Measurements from ENCODE around the gene FAM3C.

FAM3C gene

DNA sequence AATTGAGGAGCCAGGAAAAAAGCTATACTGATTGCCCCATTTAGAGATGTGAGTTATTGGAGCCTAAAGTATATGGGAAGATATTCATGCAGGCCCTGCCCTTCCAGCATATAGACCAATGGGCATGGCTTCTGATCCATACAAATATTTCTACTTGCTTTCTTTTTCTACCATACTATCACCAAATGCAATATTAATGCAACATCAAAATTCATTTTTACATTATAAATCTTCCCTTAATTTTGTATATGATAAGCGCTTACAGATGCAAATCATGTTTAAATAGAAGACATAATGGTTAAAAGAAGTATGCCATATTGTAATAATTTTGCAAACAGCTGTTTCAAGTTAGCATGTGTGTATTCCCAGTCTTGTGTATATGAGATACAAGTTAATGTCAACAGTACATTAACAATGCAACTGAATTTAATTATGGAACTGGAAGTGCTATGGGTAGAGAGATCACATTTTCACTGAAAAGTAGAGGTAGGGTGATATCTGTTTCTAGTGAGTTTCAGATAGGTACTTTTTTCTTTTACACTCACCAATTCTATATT, 91.9 kb downstream of the FAM3C start:
- Histone ChIP-seq H3K4me1 (ENCODE audit: control insufficient read depth in 1 of 2, insufficient read depth in 2 of 2, low read length in 2 of 2) (no peaks in the 10 kb centered on the region), H3K27ac (ENCODE audit: low read length) (no peak overlapping the region), H3K36me3 (ENCODE audit: control insufficient read depth in 1 of 2, insufficient read depth in 2 of 2, low read length in 2 of 2) (no peaks in the 10 kb centered on the region), H3K27me3 (ENCODE audit: low read depth, low read length) (no peaks in the 10 kb centered on the region), H3K9me3 (ENCODE audit: control insufficient read depth in 1 of 2, low read length in 2 of 2) (no peaks in the 10 kb centered on the region), H3K4me3 (ENCODE audit: low read depth in 1 of 2, low read length in 2 of 2) (no peak overlapping the region)

DNA sequence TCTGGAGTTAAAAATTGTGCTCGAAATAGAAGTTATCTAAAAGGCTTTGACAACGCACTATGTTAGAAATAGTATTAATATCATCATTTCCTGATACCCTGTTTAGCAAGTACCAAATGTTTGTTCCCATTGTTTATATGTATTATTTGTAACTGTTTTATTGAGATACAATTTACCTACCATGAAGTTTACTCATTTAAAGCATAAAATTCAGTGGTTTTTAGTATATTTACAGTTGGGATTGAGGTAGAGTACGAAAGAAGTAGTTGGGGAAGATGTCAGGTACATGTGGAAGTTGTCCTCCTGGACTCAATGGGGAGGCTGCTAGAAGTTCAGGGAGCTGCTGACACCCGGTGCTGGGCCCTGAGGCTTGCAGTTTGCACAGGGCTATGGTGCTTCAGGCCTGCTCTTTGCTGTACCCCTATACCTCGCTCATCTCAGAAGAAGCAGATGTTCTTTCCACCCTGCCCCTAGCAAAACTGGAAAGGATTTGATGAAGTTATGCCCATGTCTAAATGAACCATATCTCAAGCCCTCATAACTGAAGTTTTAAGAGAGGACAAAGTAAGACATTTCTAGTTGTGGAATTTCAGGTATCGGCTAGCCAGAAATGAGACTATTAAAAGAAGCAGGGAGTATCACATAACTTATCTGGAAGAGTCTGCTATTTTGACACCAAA, 92.5 kb downstream of the FAM3C start:
- Histone ChIP-seq H3K9me3 (ENCODE audit: control insufficient read depth in 1 of 2, low read length in 2 of 2) (no peaks in the 10 kb centered on the region), H3K4me3 (ENCODE audit: low read depth in 1 of 2, low read length in 2 of 2) (no peak overlapping the region), H3K27me3 (ENCODE audit: low read depth, low read length) (no peaks in the 10 kb centered on the region), H3K27ac (ENCODE audit: low read length) (no peak overlapping the region), H3K4me1 (ENCODE audit: control insufficient read depth in 1 of 2, insufficient read depth in 2 of 2, low read length in 2 of 2) (no peaks in the 10 kb centered on the region), H3K36me3 (ENCODE audit: control insufficient read depth in 1 of 2, insufficient read depth in 2 of 2, low read length in 2 of 2) (no peaks in the 10 kb centered on the region)

DNA sequence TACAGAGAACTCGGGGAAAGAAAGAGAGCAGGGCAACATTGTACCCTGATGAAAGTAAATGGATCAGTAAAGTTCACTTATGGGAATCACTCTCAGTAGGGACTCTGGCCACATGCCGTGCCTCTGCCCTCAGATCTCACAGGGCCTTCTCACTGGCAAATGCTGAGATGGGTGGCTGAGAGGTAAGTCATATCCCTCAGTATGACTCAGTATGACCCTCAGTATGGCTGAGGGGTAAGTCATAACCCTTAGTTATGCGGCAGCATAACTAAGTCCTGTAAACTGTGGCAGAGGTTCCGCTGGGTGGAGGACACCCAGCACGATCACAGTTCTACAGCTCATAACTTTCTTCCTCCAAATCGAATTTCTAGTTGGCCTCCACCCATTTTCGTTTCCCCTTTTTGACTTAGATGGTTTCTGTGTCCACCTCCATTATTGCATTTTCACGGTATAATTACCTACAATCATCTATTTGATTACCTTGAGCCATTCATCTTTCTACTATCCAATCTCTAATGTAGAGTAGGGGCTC, 93.8 kb downstream of the FAM3C start:
- Histone ChIP-seq H3K27me3 (ENCODE audit: low read depth, low read length) (no peaks in the 10 kb centered on the region), H3K4me1 (ENCODE audit: control insufficient read depth in 1 of 2, insufficient read depth in 2 of 2, low read length in 2 of 2) (no peaks in the 10 kb centered on the region), H3K27ac (ENCODE audit: low read length) (no peak overlapping the region), H3K36me3 (ENCODE audit: control insufficient read depth in 1 of 2, insufficient read depth in 2 of 2, low read length in 2 of 2) (no peaks in the 10 kb centered on the region), H3K4me3 (ENCODE audit: low read depth in 1 of 2, low read length in 2 of 2) (no peak overlapping the region), H3K9me3 (ENCODE audit: control insufficient read depth in 1 of 2, low read length in 2 of 2) (no peaks in the 10 kb centered on the region)

DNA sequence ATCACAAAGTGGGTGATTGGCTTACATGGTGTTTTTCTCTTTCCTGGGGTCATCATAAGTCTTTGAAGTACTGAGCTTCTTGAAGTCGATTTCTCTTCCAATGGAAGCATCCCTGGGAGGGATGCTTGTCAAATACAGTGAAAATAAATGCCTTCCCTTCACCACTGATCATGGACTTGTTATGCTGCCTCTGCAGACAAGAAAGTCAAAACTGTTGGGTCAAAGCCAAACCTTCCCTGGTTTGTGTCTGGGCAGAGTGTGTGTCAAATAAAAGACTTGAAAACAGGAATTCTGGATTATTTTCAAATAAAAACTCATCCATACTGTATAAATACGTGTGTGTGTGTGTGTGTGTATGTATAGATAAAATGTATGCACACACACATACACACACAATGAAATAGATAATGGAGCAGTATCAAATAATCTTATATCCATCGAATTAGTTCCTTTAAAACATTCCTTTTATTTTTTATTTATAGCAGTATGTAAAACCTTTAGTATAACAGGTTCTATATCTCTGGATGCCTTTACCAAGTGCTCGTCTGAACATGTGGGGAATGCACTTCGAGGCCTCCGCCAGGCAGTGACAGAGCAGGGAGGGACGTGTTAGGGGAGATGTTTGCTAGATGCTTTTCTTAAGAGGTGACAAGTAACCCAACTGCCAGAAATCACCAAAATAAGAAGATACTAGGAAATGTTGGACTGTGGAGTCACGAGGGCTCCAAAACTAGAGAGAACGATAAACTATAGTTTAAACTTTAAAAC, 94.5 kb downstream of the FAM3C start:
- no peaks in the 10 kb centered on the region for H3K4me1 ChIP-seq (ENCODE audit: control insufficient read depth in 1 of 2, insufficient read depth in 2 of 2, low read length in 2 of 2)
- no peaks in the 10 kb centered on the region for H3K36me3 ChIP-seq (ENCODE audit: control insufficient read depth in 1 of 2, insufficient read depth in 2 of 2, low read length in 2 of 2)
- H3K4me3 ChIP-seq (ENCODE audit: low read depth in 1 of 2, low read length in 2 of 2), result no peak overlapping the region
- H3K27me3 ChIP-seq (ENCODE audit: low read depth, low read length), result no peaks in the 10 kb centered on the region
- no peak overlapping the region for H3K27ac ChIP-seq (ENCODE audit: low read length)
- no peaks in the 10 kb centered on the region for H3K9me3 ChIP-seq (ENCODE audit: control insufficient read depth in 1 of 2, low read length in 2 of 2)

DNA sequence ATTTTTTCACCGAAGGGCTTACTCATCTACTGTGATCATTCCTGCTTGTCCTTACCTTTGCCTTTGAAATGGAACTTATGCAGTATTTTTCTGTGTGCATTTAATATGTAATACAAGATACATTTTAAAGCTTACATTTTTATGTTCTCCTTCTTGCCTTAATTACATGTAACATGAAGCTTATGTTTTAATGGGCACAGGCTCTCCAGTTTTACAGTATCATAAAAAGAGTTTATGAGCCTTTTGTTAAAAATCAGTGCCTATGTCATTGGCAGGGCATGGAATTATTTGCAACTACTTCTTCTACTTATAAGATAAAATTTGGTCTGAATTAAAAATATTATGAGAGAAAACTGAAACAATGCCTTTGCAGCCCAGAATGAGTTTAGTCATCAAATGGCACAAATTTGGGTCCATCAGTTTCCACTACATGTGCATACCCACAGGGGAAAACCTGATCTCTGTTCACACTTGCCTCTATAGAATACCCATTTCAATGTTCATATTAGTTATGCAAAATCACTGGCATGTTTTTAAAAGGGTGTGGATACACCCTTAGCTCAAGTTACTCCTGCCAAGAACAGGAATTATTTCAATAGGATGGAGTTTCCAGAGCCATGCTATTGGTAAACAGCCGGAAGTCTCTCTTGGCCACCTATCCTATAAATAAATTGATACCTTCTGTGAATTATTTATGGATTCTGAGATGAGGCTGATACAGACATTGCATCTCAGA, 95.3 kb downstream of the FAM3C start:
- Histone ChIP-seq H3K4me3 (ENCODE audit: low read depth in 1 of 2, low read length in 2 of 2) (no peak overlapping the region), H3K36me3 (ENCODE audit: control insufficient read depth in 1 of 2, insufficient read depth in 2 of 2, low read length in 2 of 2) (no peaks in the 10 kb centered on the region), H3K27me3 (ENCODE audit: low read depth, low read length) (no peaks in the 10 kb centered on the region), H3K4me1 (ENCODE audit: control insufficient read depth in 1 of 2, insufficient read depth in 2 of 2, low read length in 2 of 2) (no peaks in the 10 kb centered on the region), H3K27ac (ENCODE audit: low read length) (no peak overlapping the region), H3K9me3 (ENCODE audit: control insufficient read depth in 1 of 2, low read length in 2 of 2) (no peaks in the 10 kb centered on the region)
